ENCODE data around the gene LIMCH1. TPM values are rescaled to one million over a fixed set of nuclear protein-coding genes. Genes with fewer than 3 reads are reported as not detected.

The LIMCH1 gene
- total RNA-seq, 1 experiment from 2014 or later: 19.7 TPM

DNA sequence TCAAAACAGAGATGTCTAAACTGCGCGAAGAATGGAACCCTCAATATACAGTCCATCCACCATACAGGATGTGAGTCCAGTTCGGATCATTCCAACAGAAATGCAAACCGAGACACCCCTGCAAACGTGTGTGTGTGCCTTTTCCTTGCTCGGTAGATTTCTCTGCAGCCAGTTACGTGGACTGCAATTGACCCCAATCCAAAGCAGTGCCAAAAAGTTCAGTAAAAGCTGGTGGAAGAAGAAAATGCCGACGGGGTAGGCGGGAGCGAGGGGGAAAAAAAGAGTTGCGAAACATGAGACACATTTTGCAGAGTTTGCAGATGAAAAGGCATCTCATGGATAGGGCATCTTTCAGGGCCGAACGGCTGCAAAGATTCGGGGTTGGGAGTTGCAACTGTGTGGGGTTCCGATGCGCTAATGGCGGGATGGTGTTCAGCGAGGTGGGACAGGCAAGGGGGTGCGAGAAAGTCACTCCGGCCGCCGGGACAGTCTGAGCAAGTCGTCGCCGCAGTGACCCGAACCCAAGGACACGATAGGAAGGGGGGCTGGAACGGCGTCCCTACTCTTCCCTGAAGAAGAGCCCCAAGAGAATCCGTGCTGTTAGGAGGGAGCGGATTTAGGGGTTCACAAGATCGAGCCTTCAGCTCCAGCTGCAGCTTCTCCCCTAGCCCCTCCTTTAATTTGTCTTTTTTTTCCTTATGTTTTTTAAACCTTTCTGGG lies 206.8 kb downstream of the LIMCH1 start:
- Histone ChIP-seq H3K9me3 (ENCODE audit: low read length) (no peaks in the 10 kb centered on the region), H3K27ac (ENCODE audit: low read length) (no peak overlapping the region), H3K36me3 (ENCODE audit: low read depth, low read length) (no peaks in the 10 kb centered on the region), H3K27me3 (ENCODE audit: low read length) (peaks cover 36% of the 10 kb centered on the region), H3K4me2 (ENCODE audit: low read length) (no peak overlapping the region), H2AFZ (ENCODE audit: low read length) (no peak overlapping the region), H3K9me2 (replicated peaks; ENCODE audit: low read length) (no peaks in the 10 kb centered on the region), H3K4me1 (ENCODE audit: insufficient read depth, low read length) (no peaks in the 10 kb centered on the region), H3F3A (ENCODE audit: low read length, unreplicated experiment) (no peaks in the 10 kb centered on the region), H3K4me3 (ENCODE audit: low read length) (no peak overlapping the region), H3K9ac (ENCODE audit: low read length) (no peak overlapping the region), H4K20me1 (ENCODE audit: low read length) (no peaks in the 10 kb centered on the region), H3K79me2 (ENCODE audit: low read length) (no peaks in the 10 kb centered on the region)
- POLR2A ChIA-PET (ENCODE audit: unreplicated experiment): no interaction called here
- ATAC-seq (no peak), DNase-seq (no peak)
- TF ChIP-seq, protein P1, sequence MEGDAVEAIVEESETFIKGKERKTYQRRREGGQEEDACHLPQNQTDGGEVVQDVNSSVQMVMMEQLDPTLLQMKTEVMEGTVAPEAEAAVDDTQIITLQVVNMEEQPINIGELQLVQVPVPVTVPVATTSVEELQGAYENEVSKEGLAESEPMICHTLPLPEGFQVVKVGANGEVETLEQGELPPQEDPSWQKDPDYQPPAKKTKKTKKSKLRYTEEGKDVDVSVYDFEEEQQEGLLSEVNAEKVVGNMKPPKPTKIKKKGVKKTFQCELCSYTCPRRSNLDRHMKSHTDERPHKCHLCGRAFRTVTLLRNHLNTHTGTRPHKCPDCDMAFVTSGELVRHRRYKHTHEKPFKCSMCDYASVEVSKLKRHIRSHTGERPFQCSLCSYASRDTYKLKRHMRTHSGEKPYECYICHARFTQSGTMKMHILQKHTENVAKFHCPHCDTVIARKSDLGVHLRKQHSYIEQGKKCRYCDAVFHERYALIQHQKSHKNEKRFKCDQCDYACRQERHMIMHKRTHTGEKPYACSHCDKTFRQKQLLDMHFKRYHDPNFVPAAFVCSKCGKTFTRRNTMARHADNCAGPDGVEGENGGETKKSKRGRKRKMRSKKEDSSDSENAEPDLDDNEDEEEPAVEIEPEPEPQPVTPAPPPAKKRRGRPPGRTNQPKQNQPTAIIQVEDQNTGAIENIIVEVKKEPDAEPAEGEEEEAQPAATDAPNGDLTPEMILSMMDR (conservative IDR thresholded peaks at IDR 0.05; ENCODE audit: low read depth, low read length): no peak
- intact Hi-C loops (cut with micrococcal nuclease): no loop called here
- CTCF ChIA-PET: no interaction called here
- no TSS peak for BruUV-seq (replicated peaks)

DNA sequence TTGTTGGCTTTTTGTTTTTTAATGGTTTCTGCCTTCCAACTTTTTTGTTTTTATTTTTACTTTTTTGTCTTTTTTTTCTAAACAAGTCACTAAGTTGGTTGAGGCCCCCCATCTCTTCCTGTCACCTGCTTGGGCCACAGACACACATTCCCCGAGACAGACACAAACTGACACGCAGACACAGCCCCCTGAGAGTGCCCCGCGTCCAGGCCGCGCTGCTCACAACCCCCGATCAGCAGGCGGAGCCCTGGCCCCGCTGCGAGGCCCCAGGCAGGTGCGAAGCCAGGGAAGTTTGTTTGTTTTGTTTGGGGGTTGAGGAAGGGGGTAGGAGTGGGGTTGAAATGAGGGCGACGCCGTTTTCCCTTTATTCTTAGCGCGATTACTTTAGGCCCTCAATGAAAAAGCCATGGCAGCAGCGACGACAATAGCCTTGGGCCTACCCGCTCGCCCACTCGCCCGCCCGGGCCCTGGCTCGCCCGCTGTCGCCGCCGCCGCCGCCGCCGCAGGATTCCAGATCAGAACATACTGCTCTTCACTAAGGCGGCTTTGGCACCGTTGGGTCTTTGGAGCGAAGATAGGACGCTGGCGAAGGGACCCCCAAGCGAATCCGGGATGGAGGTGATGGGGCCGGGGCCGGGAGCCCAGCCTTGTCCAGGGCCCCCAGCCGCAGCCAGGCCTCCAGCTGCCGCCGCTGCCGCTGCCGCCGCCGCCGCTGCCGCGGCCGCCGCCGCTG lies 207.5 kb downstream of the LIMCH1 start:
- no peaks in the 10 kb centered on the region for H3K4me1 ChIP-seq (ENCODE audit: insufficient read depth, low read length)
- no peaks in the 10 kb centered on the region for H3K9me2 ChIP-seq (replicated peaks; ENCODE audit: low read length)
- DNase-seq (no peak), ATAC-seq (no peak)
- H3K79me2 ChIP-seq (ENCODE audit: low read length): no peaks in the 10 kb centered on the region
- intact Hi-C loops (cut with micrococcal nuclease): no loop called here
- no peaks in the 10 kb centered on the region for H4K20me1 ChIP-seq (ENCODE audit: low read length)
- no peaks in the 10 kb centered on the region for H3F3A ChIP-seq (ENCODE audit: low read length, unreplicated experiment)
- H3K9ac ChIP-seq (ENCODE audit: low read length): no peak overlapping the region
- no peak overlapping the region for H3K4me3 ChIP-seq (ENCODE audit: low read length)
- no peak overlapping the region for H3K27ac ChIP-seq (ENCODE audit: low read length)
- ChIA-PET POLR2A (ENCODE audit: unreplicated experiment) (no interaction called here), CTCF (no interaction called here)
- H3K9me3 ChIP-seq (ENCODE audit: low read length): no peaks in the 10 kb centered on the region
- no peak overlapping the region for H2AFZ ChIP-seq (ENCODE audit: low read length)
- no peaks in the 10 kb centered on the region for H3K36me3 ChIP-seq (ENCODE audit: low read depth, low read length)
- no TSS peak for BruUV-seq (replicated peaks)
- H3K27me3 ChIP-seq (ENCODE audit: low read length): peaks cover 44% of the 10 kb centered on the region
- H3K4me2 ChIP-seq (ENCODE audit: low read length): no peak overlapping the region
- TF ChIP-seq EZH2phosphoT487 (IDR thresholded peaks at IDR 0.05; ENCODE audit: borderline replicate concordance, low read length) (no peak), EZH2 (IDR thresholded peaks at IDR 0.05; ENCODE audit: low read length, unreplicated experiment) (no peak)
- TF ChIP-seq, protein P1 (conservative IDR thresholded peaks at IDR 0.05; ENCODE audit: low read depth, low read length): no peak

DNA sequence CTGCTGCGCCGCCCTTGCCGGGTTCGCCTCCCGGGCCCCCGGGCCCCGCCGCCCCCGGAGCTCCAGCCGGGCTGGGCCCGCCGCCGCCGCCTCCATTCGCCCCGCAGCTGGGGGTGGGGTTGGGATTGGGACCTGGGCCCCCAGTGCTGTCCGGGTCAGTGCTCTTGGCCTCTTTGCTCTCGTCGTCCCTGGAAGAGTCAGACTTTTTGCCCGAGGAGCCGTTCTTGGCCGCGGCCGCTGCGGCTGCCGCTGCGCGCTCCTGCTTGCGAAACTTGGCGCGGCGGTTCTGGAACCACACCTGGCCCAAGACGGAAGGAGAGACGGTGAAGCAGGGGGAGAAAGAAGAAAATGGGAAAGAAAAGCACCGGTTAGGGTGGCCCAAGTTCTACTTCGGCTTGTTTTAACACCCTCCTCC lies 208.1 kb downstream of the LIMCH1 start:
- no peaks in the 10 kb centered on the region for H3K79me2 ChIP-seq (ENCODE audit: low read length)
- no TSS peak for BruUV-seq (replicated peaks)
- TF ChIP-seq EZH2phosphoT487 (IDR thresholded peaks at IDR 0.05; ENCODE audit: borderline replicate concordance, low read length) (no peak), EZH2 (IDR thresholded peaks at IDR 0.05; ENCODE audit: low read length, unreplicated experiment) (no peak)
- TF ChIP-seq, protein P1 (conservative IDR thresholded peaks at IDR 0.05; ENCODE audit: low read depth, low read length): no peak
- ATAC-seq: no peak
- H2AFZ ChIP-seq (ENCODE audit: low read length): no peak overlapping the region
- H3K4me1 ChIP-seq (ENCODE audit: insufficient read depth, low read length): no peaks in the 10 kb centered on the region
- H3K9me2 ChIP-seq (replicated peaks; ENCODE audit: low read length): no peaks in the 10 kb centered on the region
- H3K9me3 ChIP-seq (ENCODE audit: low read length): no peaks in the 10 kb centered on the region
- CTCF ChIA-PET: no interaction called here
- H3K4me3 ChIP-seq (ENCODE audit: low read length): no peak overlapping the region
- intact Hi-C loops (cut with micrococcal nuclease): no loop called here
- H3K27ac ChIP-seq (ENCODE audit: low read length): no peak overlapping the region
- peaks cover 49% of the 10 kb centered on the region for H3K27me3 ChIP-seq (ENCODE audit: low read length)
- H3K36me3 ChIP-seq (ENCODE audit: low read depth, low read length): no peaks in the 10 kb centered on the region
- H4K20me1 ChIP-seq (ENCODE audit: low read length): no peaks in the 10 kb centered on the region
- no peaks in the 10 kb centered on the region for H3F3A ChIP-seq (ENCODE audit: low read length, unreplicated experiment)
- DNase-seq: no peak
- no peak overlapping the region for H3K4me2 ChIP-seq (ENCODE audit: low read length)
- POLR2A ChIA-PET (ENCODE audit: unreplicated experiment): no interaction called here
- no peak overlapping the region for H3K9ac ChIP-seq (ENCODE audit: low read length)

Data from PC-3 (cell line).